ENCODE measurements around the gene MINDY4B.

Gene MINDY4B

DNA sequence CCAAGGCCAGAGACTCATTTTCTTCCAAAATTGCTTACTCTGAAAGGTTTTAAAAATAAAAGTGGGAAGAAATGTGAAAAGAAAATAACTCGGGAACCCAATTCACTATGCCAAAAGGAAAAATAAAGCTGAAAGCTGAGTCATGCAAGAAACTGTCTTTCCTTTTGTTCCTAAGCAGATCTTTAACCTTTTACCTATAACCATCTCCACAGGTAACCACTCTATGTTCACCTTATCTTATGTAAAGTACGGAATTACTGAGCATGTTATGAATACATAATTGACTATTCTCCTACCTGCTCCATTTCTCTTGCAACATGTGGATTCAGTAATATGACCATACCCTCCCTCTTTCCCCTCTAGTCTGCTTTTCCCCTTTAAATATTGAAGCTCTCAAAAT, 62.0 kb downstream of the MINDY4B start:
- no peak for DNase-seq

DNA sequence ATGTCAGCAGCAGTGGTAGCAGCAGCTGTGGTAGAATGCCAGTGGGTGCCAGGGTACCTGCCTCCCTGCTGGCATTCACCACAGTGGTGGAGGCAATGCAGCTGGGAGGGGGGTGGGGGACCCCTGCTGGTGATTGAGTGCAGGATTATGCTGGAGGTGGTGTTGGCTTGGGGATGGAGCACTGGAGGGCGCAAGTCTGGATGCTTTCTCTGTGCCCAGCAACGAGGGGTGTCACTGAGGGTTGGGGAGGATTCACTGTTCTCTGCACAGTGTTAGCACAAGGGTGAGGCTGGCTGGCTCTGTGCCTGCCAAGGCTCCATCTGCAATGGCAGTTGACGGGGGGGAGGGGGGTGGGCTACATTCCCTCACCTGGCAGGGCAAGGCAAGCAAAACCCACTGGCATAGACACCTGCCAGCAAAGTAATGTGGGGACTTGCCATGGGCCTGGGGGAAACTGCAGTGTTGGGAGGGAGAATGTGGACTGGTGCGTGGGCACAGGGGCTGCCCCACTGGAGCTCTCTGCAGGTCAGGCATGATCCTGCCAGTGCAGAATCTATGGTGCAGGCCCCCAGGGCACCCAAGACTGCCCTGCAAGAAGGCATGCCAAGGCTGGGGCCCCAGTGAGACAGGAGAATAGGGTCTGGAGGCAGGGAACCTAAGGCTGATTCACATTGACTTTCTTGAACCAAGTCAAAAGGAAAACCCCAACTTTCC, 64.3 kb downstream of the MINDY4B start:
- DNase-seq = no peak

DNA sequence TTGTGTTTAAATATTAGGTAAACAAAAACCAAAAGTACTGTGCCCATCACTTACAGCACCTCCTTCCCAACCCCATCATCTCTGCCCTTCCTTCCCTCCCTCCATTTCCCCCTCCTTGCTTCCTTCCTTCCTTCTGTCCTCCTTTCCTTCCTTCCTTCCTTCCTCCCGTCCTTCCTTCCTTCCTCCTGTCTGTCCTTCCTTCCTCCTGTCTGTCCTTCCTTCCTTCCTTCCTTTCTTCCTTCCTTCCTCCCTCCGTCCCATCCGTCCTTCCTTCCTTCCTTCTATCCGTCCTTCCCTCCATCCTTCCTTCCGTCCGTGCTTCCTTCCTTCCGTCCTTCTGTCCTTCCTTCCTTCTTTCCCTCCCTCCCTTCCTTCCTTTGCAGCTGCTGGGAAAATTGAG, 74.5 kb downstream of the MINDY4B start:
- no peak for DNase-seq

- no peak for DNase-seq
Observed at GRCh38 chr3:150830094-150830681, 75.1 kb downstream of the MINDY4B start.

DNA sequence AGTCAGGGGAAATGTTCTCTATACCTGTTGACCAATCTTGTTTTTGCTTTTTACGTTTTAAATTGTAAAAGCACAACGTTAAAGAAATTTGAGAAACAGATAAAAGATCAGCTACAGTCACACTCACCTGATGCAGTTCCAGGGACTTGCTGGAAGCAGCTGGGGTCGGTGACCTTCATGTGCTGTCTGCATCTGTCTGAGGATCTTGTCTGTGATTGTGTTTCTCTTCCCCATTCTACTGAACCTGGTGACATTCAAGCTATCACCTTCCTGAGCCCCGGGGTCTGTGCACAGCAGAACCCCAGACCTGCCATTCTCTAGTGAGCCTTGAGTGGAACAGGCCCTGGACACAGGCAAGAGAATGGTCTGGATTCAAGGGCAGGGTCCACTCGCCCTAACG, 75.8 kb downstream of the MINDY4B start:
- no peak for DNase-seq

DNA sequence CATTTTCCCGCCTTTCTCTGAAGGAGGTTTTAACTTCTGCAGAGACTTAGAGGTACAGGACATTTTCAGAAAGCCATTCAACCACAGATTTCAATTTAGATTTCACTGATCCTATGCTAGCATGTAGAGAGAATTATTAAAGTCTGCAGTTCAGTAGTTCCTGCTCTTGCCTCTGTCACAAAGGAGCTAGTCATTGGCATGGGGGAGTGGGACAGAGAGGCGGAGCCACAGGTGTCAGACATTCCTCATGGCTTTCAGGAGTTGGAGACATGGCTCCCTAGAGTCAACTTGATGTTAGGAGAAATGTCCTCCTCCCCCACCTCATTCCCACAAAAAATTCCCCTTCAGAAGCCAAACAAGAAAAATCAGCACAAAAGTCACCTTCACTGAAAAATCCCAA, 76.2 kb downstream of the MINDY4B start:
- no peak for DNase-seq

GRCh38 chr3:150828261-150828660, 77.0 kb downstream of the MINDY4B start:
- DNase-seq = no peak

- no peak for DNase-seq
Observed at GRCh38 chr3:150826466-150827282, 78.6 kb downstream of the MINDY4B start.

GRCh38 chr3:150825916-150826377, 79.3 kb downstream of the MINDY4B start:
- DNase-seq = no peak

DNA sequence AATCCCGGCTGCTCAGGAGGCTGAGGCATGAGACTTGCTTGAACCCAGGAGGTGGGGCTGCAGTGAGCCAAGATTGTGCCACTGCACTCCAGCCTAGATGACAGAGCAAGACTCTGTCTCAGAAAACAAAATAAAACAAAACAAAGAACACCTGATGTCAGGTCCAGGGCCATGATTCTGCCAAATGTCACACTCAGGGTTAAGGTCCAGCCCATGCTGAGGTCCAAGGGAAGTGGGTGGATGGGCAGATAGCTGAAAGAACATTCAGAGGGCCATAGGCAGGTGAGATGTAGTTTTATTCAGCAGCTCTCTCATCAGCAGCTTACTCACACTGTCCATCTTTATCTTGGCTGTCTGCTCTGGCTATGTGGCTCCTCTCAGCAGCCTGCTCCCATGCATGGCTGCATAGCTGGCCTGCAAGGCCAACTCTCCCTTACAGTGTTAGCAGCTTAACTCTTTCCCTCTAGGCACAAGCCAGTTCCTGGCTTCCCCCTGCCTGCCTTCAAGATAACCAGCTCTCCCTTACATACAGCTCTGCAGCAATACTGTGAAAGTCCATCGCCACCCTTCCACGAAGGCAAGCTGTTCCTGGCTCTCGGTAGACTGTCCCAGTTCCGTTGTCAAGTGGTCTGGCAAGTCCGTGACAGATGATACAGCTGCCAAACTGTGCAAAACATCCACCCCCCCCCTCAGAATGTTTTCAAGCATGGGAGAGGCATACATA, 79.9 kb downstream of the MINDY4B start:
- DNase-seq = no peak

GRCh38 chr3:150823277-150823676, 82.0 kb downstream of the MINDY4B start:
- DNase-seq = no peak

DNA sequence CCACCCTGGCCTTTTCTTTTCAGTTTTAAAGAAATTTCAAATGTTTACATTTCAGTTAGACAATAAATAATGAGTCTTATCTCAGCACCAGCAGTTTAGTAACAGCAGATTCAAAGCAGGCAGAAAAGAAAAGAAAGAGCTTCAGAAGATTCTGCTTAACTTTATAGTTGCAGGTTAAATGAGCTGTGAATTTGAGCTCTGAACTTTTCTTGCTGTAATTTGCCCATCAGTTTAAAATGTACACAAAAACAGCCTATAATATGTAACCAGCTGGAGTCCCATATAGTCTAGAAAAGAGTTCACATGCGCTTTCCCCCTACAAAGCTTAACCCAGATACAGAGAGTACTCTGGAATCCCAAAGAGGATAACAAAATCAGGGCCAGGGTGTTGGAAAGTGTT, 82.6 kb downstream of the MINDY4B start:
- no peak for DNase-seq
